ENCODE measurements around the gene CHD2.
A peak's percentile ranks its signal among the peaks of the same experiment; 100 is the strongest.

Gene CHD2

GRCh38 chr15:93033434-93034045 lies 133.4 kb downstream of the CHD2 start:
- peaks cover 6% of the 10 kb centered on the region for H3K36me3 ChIP-seq (replicated peaks)
- H3K27me3 ChIP-seq (replicated peaks) = no peaks in the 10 kb centered on the region
- DNase-seq = no peak
- in situ Hi-C loops (cut with HindIII; ENCODE audit: low pct_ligation_motif_present, low sequenced_read_pairs) = no loop called here
- TF ChIP-seq CTCF (IDR thresholded peaks at IDR 0.05; ENCODE audit: low read depth, low read length, missing control alignments) = no peak
- no peak overlapping the region for H3K27ac ChIP-seq
- H3K4me3 ChIP-seq (ENCODE audit: low read depth, low read length) = no peak overlapping the region

DNA sequence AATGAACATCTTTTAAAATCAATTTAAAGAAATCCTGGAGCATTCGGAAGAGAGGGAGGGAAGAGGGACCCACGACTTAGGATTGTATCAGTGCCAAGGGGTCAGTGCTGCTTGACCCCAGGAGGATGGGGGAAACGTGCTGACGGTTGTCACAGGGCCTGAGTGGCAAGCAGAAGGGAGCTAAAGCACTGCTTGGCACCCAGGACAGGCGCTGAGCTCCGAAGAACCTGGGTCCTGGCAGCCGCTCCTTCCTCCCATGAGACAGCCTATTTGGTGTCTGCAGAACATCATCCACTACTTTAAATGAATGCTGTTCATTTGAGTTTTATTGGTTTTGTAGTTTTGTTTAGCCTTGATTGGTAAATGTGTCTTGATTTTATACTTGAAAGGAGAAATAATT lies 134.4 kb downstream of the CHD2 start:
- in situ Hi-C loops (cut with HindIII; ENCODE audit: low pct_ligation_motif_present, low sequenced_read_pairs) = no loop called here
- H3K36me3 ChIP-seq (replicated peaks) = peaks cover under 1% of the 10 kb centered on the region
- DNase-seq = no peak
- no peak overlapping the region for H3K4me3 ChIP-seq (ENCODE audit: low read depth, low read length)
- TF ChIP-seq CTCF (IDR thresholded peaks at IDR 0.05; ENCODE audit: low read depth, low read length, missing control alignments) = no peak
- H3K27ac ChIP-seq = no peak overlapping the region
- no peaks in the 10 kb centered on the region for H3K27me3 ChIP-seq (replicated peaks)

- H3K27ac ChIP-seq = no peak overlapping the region
- no peaks in the 10 kb centered on the region for H3K36me3 ChIP-seq (replicated peaks)
- no peak overlapping the region for H3K4me3 ChIP-seq (ENCODE audit: low read depth, low read length)
- no peaks in the 10 kb centered on the region for H3K27me3 ChIP-seq (replicated peaks)
- in situ Hi-C loops (cut with HindIII; ENCODE audit: low pct_ligation_motif_present, low sequenced_read_pairs) = no loop called here
- DNase-seq = no peak
- no peak for TF ChIP-seq CTCF (IDR thresholded peaks at IDR 0.05; ENCODE audit: low read depth, low read length, missing control alignments)
Observed at GRCh38 chr15:93035092-93035915, 135.2 kb downstream of the CHD2 start.

- TF ChIP-seq CTCF (IDR thresholded peaks at IDR 0.05; ENCODE audit: low read depth, low read length, missing control alignments) = peak; percentile 74
- Histone ChIP-seq H3K4me3 (ENCODE audit: low read depth, low read length) (no peak overlapping the region), H3K27ac (no peak overlapping the region), H3K27me3 (replicated peaks) (no peaks in the 10 kb centered on the region), H3K36me3 (replicated peaks) (no peaks in the 10 kb centered on the region)
- DNase-seq = no peak
- in situ Hi-C loops (cut with HindIII; ENCODE audit: low pct_ligation_motif_present, low sequenced_read_pairs) = no loop called here
Observed at GRCh38 chr15:93035953-93036810, 136.1 kb downstream of the CHD2 start.

GRCh38 chr15:93036951-93037819 lies 137.1 kb downstream of the CHD2 start:
- Histone ChIP-seq H3K36me3 (replicated peaks) (no peaks in the 10 kb centered on the region), H3K27me3 (replicated peaks) (no peaks in the 10 kb centered on the region), H3K27ac (no peak overlapping the region), H3K4me3 (ENCODE audit: low read depth, low read length) (no peak overlapping the region)
- peak; percentile 47 for TF ChIP-seq CTCF (IDR thresholded peaks at IDR 0.05; ENCODE audit: low read depth, low read length, missing control alignments)
- DNase-seq = peak; percentile 25
- in situ Hi-C loops (cut with HindIII; ENCODE audit: low pct_ligation_motif_present, low sequenced_read_pairs) = no loop called here

All from brain microvascular endothelial cell (primary cell).